H1 (cell line): Measurements from ENCODE around the gene STRN4.

Experiments used
- BACH1 ChIP-seq: IDR thresholded peaks from 2 replicates; pipeline ENCODE4 v1.6.1; 2012; ENCODE audit warnings: low read length, improper control_type of control experiment
- CBX5 ChIP-seq: fragments of 300-800, 300-1000 bp; sonication (generic); IDR thresholded peaks from 2 replicates; pipeline ENCODE4 v1.7.1; 2016; ENCODE audit warnings: antibody characterized with exemption, low read length, low read depth
- EP300 ChIP-seq, 2 experiments: IDR thresholded peaks; 1 replicate in 1 of 2; 2 replicates in 1 of 2; pipeline ENCODE4 v1.6.1; 2011 to 2012; ENCODE audit warnings: low read depth in 2 of 2, low read length in 2 of 2, mild to moderate bottlenecking in 2 of 2, borderline replicate concordance in 1 of 2, inconsistent platforms in 1 of 2, moderate library complexity in 1 of 2
- EZH2 ChIP-seq: fragments of 200-600 bp; sonication (generic); IDR thresholded peaks from 2 replicates; pipeline ENCODE4 v1.7.1; 2012; ENCODE audit warnings: low read depth, mild to moderate bottlenecking, moderate library complexity, low read length, inconsistent platforms; ENCODE audit not compliant: severe bottlenecking
- HDAC6 ChIP-seq: IDR thresholded peaks from one replicate; pipeline ENCODE4 v1.7.1; 2012; ENCODE audit warnings: low read depth, mild to moderate bottlenecking, inconsistent platforms, low read length, moderate library complexity
- MAX ChIP-seq: IDR thresholded peaks from 2 replicates; pipeline ENCODE4 v1.6.1; 2012; ENCODE audit warnings: inconsistent platforms
- POLR2A ChIP-seq, 2 experiments: IDR thresholded peaks; 1 replicate in 1 of 2; 2 replicates in 1 of 2; pipeline ENCODE4 v1.6.1; 2011; ENCODE audit warnings: low read depth in 2 of 2, low read length in 2 of 2, mild to moderate bottlenecking in 2 of 2; ENCODE audit errors: control extremely low read depth in 1 of 2
- POLR2AphosphoS5 ChIP-seq: IDR thresholded peaks from 2 replicates; pipeline ENCODE4 v1.6.1; 2011; ENCODE audit warnings: low read depth, low read length
- RFX5 ChIP-seq: IDR thresholded peaks from 2 replicates; pipeline ENCODE4 v1.6.1; 2011; ENCODE audit warnings: low read depth, low read length, improper control_type of control experiment, borderline replicate concordance
- SAP30 ChIP-seq: fragments of 300-600 bp; sonication (generic); IDR thresholded peaks from 2 replicates; pipeline ENCODE4 v1.7.1; 2012; ENCODE audit warnings: low read length, moderate library complexity, mild to moderate bottlenecking, inconsistent platforms; ENCODE audit not compliant: insufficient read depth, insufficient replicate concordance
- TF ChIP-seq, protein P1 (sequence below): IDR thresholded peaks from 2 replicates; pipeline ENCODE4 v1.6.1; 2012; ENCODE audit warnings: low read length, inconsistent platforms
- TF ChIP-seq, protein P2 (sequence below), 3 experiments: IDR thresholded peaks; 1 replicate in 2 of 3; 2 replicates in 1 of 3; pipeline versions ENCODE4 v1.5.1 to v1.6.1; 2011; ENCODE audit warnings: low read length in 3 of 3, mild to moderate bottlenecking in 3 of 3, inconsistent platforms in 2 of 3, low read depth in 1 of 3, moderate library complexity in 1 of 3; ENCODE audit not compliant: insufficient read depth in 1 of 3; ENCODE audit errors: control extremely low read depth in 1 of 3
- TF ChIP-seq, protein P3 (sequence below): IDR thresholded peaks from 2 replicates; pipeline ENCODE4 v1.6.1; 2011; ENCODE audit warnings: low read depth, mild to moderate bottlenecking, low read length; ENCODE audit not compliant: insufficient read depth

DNA sequence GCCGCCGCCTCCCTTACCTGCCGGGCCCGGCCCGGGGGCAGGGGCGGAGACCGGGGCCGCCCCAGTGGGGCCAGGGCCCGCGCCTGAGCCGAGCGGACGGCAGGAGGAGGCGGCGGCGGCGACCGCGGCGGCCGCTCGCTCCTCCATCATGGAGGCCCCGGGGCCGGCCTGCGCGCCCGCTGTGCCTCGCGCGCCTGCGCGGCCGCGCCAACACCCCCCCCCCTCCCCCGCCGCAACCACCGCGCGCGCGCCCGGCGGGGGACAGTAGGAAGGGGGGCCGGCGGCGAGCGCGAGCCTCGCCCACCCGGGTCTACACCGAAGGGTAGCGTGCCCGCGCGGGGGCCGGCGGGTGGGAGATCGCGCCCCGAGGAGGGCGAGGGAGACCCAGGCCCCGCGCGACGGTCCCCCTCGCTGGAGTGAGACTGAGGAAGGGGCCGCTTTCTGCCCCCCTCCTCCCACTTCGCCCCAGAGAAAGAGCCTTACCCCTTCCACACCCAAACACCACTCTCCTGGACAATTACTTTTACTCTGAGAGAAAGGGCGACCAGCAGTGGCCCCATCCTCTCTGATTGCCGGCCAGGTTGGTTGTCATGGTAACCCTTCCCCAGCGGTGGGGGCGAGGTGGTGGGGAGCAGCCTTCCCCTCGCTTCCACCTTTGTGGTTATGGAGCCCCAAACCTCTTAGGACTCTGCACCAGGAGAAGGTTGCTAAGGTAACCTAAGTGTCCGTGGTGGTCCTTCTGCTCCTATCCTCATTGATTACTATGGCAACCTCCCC, at the start of gene STRN4:
- TF ChIP-seq, protein P1, sequence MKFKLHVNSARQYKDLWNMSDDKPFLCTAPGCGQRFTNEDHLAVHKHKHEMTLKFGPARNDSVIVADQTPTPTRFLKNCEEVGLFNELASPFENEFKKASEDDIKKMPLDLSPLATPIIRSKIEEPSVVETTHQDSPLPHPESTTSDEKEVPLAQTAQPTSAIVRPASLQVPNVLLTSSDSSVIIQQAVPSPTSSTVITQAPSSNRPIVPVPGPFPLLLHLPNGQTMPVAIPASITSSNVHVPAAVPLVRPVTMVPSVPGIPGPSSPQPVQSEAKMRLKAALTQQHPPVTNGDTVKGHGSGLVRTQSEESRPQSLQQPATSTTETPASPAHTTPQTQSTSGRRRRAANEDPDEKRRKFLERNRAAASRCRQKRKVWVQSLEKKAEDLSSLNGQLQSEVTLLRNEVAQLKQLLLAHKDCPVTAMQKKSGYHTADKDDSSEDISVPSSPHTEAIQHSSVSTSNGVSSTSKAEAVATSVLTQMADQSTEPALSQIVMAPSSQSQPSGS = no peak
- no peak; the same call in 1 of the 2 replicates for TF ChIP-seq POLR2AphosphoS5
- TF ChIP-seq POLR2A (IDR thresholded peaks at IDR 0.05; ENCODE audit: control extremely low read depth in 1 of 2, low read depth in 2 of 2, low read length in 2 of 2) = no peak; a peak in 1 of 3 replicates
- TF ChIP-seq, protein P2, sequence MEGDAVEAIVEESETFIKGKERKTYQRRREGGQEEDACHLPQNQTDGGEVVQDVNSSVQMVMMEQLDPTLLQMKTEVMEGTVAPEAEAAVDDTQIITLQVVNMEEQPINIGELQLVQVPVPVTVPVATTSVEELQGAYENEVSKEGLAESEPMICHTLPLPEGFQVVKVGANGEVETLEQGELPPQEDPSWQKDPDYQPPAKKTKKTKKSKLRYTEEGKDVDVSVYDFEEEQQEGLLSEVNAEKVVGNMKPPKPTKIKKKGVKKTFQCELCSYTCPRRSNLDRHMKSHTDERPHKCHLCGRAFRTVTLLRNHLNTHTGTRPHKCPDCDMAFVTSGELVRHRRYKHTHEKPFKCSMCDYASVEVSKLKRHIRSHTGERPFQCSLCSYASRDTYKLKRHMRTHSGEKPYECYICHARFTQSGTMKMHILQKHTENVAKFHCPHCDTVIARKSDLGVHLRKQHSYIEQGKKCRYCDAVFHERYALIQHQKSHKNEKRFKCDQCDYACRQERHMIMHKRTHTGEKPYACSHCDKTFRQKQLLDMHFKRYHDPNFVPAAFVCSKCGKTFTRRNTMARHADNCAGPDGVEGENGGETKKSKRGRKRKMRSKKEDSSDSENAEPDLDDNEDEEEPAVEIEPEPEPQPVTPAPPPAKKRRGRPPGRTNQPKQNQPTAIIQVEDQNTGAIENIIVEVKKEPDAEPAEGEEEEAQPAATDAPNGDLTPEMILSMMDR (IDR thresholded peaks at IDR 0.05; ENCODE audit: control extremely low read depth in 1 of 3, insufficient read depth in 1 of 3, low read depth in 1 of 3, low read length in 3 of 3) = no peak
- TF ChIP-seq BACH1 = no peak
- no peak for TF ChIP-seq EP300 (IDR thresholded peaks at IDR 0.05; ENCODE audit: borderline replicate concordance in 1 of 2, low read depth in 2 of 2, low read length in 2 of 2)
- no peak for TF ChIP-seq MAX
- TF ChIP-seq, protein P3, sequence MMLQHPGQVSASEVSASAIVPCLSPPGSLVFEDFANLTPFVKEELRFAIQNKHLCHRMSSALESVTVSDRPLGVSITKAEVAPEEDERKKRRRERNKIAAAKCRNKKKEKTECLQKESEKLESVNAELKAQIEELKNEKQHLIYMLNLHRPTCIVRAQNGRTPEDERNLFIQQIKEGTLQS = no peak
- no peak for TF ChIP-seq SAP30
- no peak for TF ChIP-seq RFX5
- TF ChIP-seq HDAC6 = no peak
- no peak for TF ChIP-seq EZH2
- no peak for TF ChIP-seq CBX5
